Measurements from ENCODE around the gene TIGD3. TPM values are rescaled to one million over a fixed set of nuclear protein-coding genes. Genes with fewer than 3 reads are reported as not detected.

TIGD3 gene
- total and polyA plus RNA-seq, 2 of the 13 experiments (the other 11 are each of a cell fraction or from before 2014, with no cell fraction given), result 0.49 to 4.9 TPM

DNA sequence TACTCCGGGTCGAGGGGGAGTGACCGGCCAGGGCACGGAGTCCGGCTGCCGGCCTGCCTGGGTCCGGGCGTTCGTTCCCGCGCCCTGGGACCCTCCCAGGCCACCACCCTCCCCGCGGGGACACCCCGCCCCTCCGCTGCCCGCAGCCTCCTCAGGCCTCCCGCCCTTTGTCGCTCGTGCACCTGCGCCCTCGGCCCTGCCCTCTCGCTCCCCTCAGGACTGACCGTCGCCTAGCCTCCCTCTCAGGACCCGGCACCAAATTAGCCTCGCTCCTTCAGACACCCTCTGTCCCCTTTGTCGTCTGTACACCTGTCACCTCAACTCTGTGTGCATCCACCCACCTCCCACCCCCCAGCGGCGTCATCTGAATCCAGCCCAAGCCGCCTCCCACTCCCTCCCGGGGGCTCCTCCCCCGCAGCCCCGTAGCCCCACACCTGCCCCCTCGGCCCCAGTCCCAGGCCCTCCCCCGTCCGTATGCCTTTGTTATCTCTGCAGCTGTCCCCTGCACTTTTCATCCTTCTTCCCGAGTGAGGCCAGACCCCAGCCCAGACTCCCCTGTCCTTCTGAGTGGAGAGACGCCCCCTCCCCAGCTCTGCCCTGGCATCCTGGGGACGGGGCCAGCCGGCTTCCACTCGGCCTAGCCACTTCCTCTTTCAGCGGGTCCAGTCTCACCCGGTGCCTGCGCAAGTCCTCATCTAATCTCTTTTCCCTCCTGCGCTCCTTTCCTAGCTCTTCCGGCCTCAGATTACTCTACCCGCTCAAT lies 643 bp downstream of the TIGD3 start (continued):
- TF ChIP-seq ZFX (CRISPR knock-in tag; IDR thresholded peaks at IDR 0.05; ENCODE audit: low read depth) (peak; percentile 40), ZFY (CRISPR knock-in tag; IDR thresholded peaks at IDR 0.05) (peak; percentile 3; the same call in 1 of the 2 replicates), ZNF234 (CRISPR knock-in tag; conservative IDR thresholded peaks at IDR 0.05) (0 out of 2 replicates have a peak, but pooled peaks have one; percentile 41), ZNF510 (CRISPR knock-in tag; IDR thresholded peaks at IDR 0.05; ENCODE audit: low read depth) (0 out of 2 replicates have a peak, but pooled peaks have one; percentile 32), ZNF790 (CRISPR knock-in tag; IDR thresholded peaks at IDR 0.05; ENCODE audit: borderline replicate concordance) (peak; percentile 54; the same call in 1 of the 2 replicates), POLR2A (IDR thresholded peaks at IDR 0.05; ENCODE audit: insufficient read depth in 1 of 2, low read depth in 2 of 2, low read length in 2 of 2) (0 out of 4 replicates have a peak, but pooled peaks of 1 of the 2 experiments have one; percentile 9), MTA1 (CRISPR knock-in tag; IDR thresholded peaks at IDR 0.05; ENCODE audit: borderline replicate concordance) (peak; percentile 57; the same call in 1 of the 2 replicates), ZNF230 (CRISPR knock-in tag; IDR thresholded peaks at IDR 0.05) (peak; percentile 66; the same call in 1 of the 2 replicates), ZNF782 (CRISPR knock-in tag; IDR thresholded peaks at IDR 0.05; ENCODE audit: borderline replicate concordance) (0 out of 2 replicates have a peak, but pooled peaks have one; percentile 46), ZNF570 (CRISPR knock-in tag; IDR thresholded peaks at IDR 0.05; ENCODE audit: borderline replicate concordance) (no peak), ZNF33A (CRISPR knock-in tag; IDR thresholded peaks at IDR 0.05; ENCODE audit: borderline replicate concordance) (no peak), SAP130 (CRISPR knock-in tag; IDR thresholded peaks at IDR 0.05; ENCODE audit: low read depth) (peak; percentile 8; the same call in 1 of the 2 replicates), GTF3A (CRISPR knock-in tag; conservative IDR thresholded peaks at IDR 0.05) (0 out of 2 replicates have a peak, but pooled peaks have one; percentile 54), ZNF777 (CRISPR knock-in tag; IDR thresholded peaks at IDR 0.05) (peak; percentile 37; the same call in 1 of the 2 replicates)
- TF ChIP-seq, protein P1, sequence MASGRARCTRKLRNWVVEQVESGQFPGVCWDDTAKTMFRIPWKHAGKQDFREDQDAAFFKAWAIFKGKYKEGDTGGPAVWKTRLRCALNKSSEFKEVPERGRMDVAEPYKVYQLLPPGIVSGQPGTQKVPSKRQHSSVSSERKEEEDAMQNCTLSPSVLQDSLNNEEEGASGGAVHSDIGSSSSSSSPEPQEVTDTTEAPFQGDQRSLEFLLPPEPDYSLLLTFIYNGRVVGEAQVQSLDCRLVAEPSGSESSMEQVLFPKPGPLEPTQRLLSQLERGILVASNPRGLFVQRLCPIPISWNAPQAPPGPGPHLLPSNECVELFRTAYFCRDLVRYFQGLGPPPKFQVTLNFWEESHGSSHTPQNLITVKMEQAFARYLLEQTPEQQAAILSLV (CRISPR knock-in tag; IDR thresholded peaks at IDR 0.05; ENCODE audit: borderline replicate concordance), result peak; percentile 27; the same call in 1 of the 2 replicates
- TF ChIP-seq, protein P2, sequence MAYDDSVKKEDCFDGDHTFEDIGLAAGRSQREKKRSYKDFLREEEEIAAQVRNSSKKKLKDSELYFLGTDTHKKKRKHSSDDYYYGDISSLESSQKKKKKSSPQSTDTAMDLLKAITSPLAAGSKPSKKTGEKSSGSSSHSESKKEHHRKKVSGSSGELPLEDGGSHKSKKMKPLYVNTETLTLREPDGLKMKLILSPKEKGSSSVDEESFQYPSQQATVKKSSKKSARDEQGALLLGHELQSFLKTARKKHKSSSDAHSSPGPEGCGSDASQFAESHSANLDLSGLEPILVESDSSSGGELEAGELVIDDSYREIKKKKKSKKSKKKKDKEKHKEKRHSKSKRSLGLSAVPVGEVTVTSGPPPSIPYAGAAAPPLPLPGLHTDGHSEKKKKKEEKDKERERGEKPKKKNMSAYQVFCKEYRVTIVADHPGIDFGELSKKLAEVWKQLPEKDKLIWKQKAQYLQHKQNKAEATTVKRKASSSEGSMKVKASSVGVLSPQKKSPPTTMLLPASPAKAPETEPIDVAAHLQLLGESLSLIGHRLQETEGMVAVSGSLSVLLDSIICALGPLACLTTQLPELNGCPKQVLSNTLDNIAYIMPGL (CRISPR knock-in tag; IDR thresholded peaks at IDR 0.05; ENCODE audit: borderline replicate concordance in 1 of 2, low read depth in 1 of 2), result 0 out of 4 replicates have a peak, but pooled peaks of 1 of the 2 experiments have one; percentile 19
- TF ChIP-seq, protein P3, sequence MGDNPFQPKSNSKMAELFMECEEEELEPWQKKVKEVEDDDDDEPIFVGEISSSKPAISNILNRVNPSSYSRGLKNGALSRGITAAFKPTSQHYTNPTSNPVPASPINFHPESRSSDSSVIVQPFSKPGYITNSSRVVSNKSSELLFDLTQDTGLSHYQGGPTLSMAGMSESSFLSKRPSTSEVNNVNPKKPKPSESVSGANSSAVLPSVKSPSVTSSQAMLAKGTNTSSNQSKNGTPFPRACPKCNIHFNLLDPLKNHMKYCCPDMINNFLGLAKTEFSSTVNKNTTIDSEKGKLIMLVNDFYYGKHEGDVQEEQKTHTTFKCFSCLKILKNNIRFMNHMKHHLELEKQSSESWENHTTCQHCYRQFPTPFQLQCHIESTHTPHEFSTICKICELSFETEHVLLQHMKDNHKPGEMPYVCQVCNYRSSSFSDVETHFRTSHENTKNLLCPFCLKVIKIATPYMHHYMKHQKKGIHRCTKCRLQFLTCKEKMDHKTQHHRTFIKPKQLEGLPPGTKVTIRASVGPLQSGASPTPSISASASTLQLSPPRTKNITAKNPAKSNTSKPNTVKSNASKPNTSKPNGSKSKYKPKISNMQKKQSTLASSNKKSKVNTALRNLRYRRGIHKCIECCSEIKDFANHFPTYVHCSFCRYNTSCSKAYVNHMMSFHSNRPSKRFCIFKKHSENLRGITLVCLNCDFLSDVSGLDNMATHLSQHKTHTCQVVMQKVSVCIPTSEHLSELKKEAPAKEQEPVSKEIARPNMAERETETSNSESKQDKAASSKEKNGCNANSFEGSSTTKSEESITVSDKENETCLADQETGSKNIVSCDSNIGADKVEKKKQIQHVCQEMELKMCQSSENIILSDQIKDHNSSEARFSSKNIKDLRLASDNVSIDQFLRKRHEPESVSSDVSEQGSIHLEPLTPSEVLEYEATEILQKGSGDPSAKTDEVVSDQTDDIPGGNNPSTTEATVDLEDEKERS (CRISPR knock-in tag; IDR thresholded peaks at IDR 0.05), result no peak
- TF ChIP-seq, protein P4, sequence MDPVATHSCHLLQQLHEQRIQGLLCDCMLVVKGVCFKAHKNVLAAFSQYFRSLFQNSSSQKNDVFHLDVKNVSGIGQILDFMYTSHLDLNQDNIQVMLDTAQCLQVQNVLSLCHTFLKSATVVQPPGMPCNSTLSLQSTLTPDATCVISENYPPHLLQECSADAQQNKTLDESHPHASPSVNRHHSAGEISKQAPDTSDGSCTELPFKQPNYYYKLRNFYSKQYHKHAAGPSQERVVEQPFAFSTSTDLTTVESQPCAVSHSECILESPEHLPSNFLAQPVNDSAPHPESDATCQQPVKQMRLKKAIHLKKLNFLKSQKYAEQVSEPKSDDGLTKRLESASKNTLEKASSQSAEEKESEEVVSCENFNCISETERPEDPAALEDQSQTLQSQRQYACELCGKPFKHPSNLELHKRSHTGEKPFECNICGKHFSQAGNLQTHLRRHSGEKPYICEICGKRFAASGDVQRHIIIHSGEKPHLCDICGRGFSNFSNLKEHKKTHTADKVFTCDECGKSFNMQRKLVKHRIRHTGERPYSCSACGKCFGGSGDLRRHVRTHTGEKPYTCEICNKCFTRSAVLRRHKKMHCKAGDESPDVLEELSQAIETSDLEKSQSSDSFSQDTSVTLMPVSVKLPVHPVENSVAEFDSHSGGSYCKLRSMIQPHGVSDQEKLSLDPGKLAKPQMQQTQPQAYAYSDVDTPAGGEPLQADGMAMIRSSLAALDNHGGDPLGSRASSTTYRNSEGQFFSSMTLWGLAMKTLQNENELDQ (CRISPR knock-in tag; IDR thresholded peaks at IDR 0.05; ENCODE audit: borderline replicate concordance), result no peak
